Endothelial cell of umbilical vein (primary cell): Measurements from ENCODE around the gene MAPKAP1.

Experiments
- CTCF ChIP-seq, 2 donors: IDR thresholded peaks; 1 replicate in 1 of 2; 2 replicates in 1 of 2; pipeline ENCODE4 v1.5.1; 2011; ENCODE audit warnings: low read length in 2 of 2, mild to moderate bottlenecking in 2 of 2, moderate library complexity in 2 of 2, control low read depth in 1 of 2, inconsistent platforms in 1 of 2, low read depth in 1 of 2; ENCODE audit not compliant: insufficient read depth in 1 of 2; ENCODE audit errors: extremely low read depth in 1 of 2
- EZH2 ChIP-seq: IDR thresholded peaks from 2 replicates; pipeline ENCODE4 v1.6.1; 2012; ENCODE audit warnings: borderline replicate concordance, low read depth, mild to moderate bottlenecking, moderate library complexity, low read length, inconsistent platforms; ENCODE audit not compliant: severe bottlenecking
- FOS ChIP-seq: IDR thresholded peaks from 2 replicates; pipeline ENCODE4 v1.6.1; 2011; ENCODE audit warnings: mild to moderate bottlenecking, low read length, moderate library complexity, borderline replicate concordance; ENCODE audit not compliant: insufficient read depth
- GATA2 ChIP-seq: IDR thresholded peaks from 2 replicates; pipeline ENCODE4 v1.7.0; 2011; ENCODE audit warnings: low read depth, mild to moderate bottlenecking, moderate library complexity, mixed read lengths, low read length; ENCODE audit not compliant: insufficient read length, insufficient read depth
- JUN ChIP-seq: IDR thresholded peaks from 2 replicates; pipeline ENCODE4 v1.6.1; 2011; ENCODE audit warnings: borderline replicate concordance, low read depth; ENCODE audit not compliant: insufficient read length, insufficient read depth
- MAX ChIP-seq: IDR thresholded peaks from 2 replicates; pipeline ENCODE4 v1.6.1; 2011; ENCODE audit not compliant: insufficient read depth, insufficient read length
- MYC ChIP-seq: IDR thresholded peaks from one replicate; pipeline ENCODE4 v1.6.1; 2011; ENCODE audit warnings: mild to moderate bottlenecking, low read depth, low read length
- POLR2A ChIP-seq: IDR thresholded peaks from 2 replicates; pipeline ENCODE4 v1.6.1; 2012; ENCODE audit warnings: low read depth, mild to moderate bottlenecking, control low read depth, low read length
- POLR2AphosphoS5 ChIP-seq: IDR thresholded peaks from 2 replicates; pipeline ENCODE4 v1.6.1; 2012; ENCODE audit warnings: low read depth, mild to moderate bottlenecking, control low read depth, low read length, moderate library complexity; ENCODE audit not compliant: insufficient read depth

DNA sequence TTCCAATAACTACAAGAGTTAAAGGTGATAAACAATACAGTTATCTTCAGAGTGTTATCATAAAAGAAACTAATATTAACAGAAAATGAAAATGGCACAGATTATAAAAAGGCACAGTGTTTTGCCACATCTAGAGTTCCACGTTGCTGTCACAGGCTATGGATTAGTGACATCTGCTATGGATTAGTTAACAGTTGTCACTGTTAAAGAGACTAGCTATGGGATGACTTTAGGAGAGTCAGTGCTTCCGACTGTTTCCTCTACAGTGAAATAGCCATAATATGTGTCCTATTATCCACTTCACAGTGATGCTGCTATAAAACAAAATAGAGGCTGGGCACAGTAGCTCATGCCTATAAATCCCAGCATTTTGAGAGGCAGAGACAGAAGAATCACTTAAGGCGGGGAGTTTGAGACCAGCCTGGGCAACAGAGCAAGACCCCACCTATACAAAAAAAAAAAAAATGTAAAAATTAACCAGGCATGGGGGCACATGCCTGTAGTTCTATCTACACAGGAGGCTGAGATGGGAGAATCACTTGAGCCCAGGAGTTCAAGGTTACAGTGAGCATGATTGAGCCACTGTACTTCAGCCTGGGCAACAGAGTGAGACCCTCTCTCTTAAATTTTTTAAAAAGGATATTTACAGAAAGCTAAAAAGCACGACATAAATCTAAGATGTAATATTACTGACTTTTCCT lies 19.7 kb downstream of the MAPKAP1 start:
- TF ChIP-seq CTCF (IDR thresholded peaks at IDR 0.05; ENCODE audit: extremely low read depth in 1 of 2, insufficient read depth in 1 of 2, low read depth in 1 of 2, low read length in 2 of 2) (no peak), EZH2 (no peak), POLR2A (no peak), FOS (no peak), JUN (no peak), POLR2AphosphoS5 (no peak), MAX (no peak), MYC (no peak), GATA2 (no peak)
